GM12865 (cell line): Measurements from ENCODE around the gene KIAA0753.

Source experiments
- DNase-seq: peaks from one replicate; pipeline ENCODE4 v3.0.0; 2010; ENCODE audit warnings: low read depth
- H3K4me3 ChIP-seq: 2 replicates; pipeline ENCODE4 v1.5.1; 2011; ENCODE audit warnings: mild to moderate bottlenecking, low read depth, low read length, control low read depth
- TF ChIP-seq, protein P1 (sequence below): IDR thresholded peaks from 2 replicates; pipeline ENCODE4 v1.5.1; 2011; ENCODE audit warnings: low read length, control low read depth, low read depth, inconsistent platforms; ENCODE audit not compliant: insufficient read depth; ENCODE audit errors: missing control alignments

Gene KIAA0753

DNA sequence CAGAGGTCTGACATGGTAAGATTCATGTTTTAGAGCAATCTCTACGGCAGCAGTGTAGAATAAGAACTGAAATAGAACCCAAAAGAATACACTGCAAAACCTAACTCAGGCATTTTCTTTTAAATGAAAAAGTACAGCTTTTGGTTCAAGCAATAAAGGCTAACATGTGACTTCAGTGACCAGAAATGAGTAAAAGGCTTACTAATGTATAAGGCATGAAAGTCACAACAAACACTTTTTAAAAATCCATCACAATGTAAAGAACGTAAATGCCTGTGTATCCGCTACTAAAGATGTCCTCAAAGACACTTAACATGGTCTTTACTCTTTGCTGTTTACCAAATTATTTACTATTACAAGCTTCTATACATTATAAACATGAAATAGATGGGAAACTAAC is 16.6 kb downstream of the KIAA0753 start:
- TF ChIP-seq, protein P1, sequence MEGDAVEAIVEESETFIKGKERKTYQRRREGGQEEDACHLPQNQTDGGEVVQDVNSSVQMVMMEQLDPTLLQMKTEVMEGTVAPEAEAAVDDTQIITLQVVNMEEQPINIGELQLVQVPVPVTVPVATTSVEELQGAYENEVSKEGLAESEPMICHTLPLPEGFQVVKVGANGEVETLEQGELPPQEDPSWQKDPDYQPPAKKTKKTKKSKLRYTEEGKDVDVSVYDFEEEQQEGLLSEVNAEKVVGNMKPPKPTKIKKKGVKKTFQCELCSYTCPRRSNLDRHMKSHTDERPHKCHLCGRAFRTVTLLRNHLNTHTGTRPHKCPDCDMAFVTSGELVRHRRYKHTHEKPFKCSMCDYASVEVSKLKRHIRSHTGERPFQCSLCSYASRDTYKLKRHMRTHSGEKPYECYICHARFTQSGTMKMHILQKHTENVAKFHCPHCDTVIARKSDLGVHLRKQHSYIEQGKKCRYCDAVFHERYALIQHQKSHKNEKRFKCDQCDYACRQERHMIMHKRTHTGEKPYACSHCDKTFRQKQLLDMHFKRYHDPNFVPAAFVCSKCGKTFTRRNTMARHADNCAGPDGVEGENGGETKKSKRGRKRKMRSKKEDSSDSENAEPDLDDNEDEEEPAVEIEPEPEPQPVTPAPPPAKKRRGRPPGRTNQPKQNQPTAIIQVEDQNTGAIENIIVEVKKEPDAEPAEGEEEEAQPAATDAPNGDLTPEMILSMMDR: no peak
- H3K4me3 ChIP-seq: no peak overlapping the region
- no peak for DNase-seq

DNA sequence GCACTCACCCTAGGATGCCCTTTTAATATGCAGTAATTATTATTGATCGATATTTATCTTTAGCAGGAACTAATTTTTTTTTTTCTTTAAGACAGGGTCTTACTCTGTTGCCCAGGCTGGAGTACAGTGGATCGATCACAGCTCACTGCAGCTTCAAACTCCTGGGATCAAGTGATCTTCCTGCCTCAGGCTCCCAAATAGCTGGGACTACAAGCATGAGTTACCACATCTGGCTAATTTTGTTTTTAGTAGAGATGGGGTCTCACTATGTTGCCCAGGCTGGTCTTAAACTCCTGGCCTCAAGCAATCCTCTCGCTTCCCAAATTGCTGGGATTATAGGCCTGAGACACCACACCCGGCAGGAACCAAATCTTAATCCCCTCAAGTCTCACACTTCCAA is 29.3 kb downstream of the KIAA0753 start:
- no peak for DNase-seq
- TF ChIP-seq, protein P1: no peak
- H3K4me3 ChIP-seq: no peak overlapping the region

DNA sequence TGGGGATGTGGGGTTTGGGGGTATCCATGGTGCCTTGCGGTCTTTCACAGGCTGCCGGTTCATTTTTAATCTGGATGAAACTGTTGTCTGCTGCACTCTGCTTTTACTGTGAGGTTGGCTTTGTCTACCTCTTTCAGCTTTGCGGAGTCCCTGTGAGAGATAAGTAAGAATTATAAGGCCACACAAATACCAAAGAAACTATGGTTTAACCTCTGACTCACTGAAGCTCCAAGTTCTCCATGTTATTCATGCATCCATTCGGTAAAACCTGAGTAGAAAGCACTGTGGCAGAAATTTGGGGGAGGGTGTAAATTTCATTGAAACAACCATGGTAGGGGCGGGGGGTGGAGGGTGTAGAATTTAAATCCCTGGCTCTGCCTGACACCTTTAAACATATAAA is 30.5 kb downstream of the KIAA0753 start:
- DNase-seq: no peak
- H3K4me3 ChIP-seq: no peak overlapping the region
- TF ChIP-seq, protein P1: no peak

DNA sequence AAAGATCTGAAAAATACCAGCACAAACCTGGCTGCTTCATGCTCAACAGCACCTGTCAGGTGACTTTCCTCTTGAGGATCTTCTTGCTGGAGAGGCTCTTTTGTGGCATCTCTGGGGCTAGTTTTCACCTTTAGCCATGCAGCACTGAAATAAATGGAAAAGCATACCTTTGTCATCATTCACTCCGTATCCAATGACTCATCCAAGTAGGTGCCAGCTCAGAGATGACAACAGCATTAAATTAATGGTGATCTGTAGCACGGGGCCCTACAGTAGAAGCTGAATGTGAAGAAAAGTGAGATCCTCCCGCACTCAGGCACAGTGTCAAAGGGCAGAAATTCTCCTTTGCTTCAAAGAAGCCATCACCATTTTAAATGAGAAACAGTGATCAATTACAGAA is 32.2 kb downstream of the KIAA0753 start:
- H3K4me3 ChIP-seq: no peak overlapping the region
- no peak for DNase-seq
- TF ChIP-seq, protein P1: no peak

DNA sequence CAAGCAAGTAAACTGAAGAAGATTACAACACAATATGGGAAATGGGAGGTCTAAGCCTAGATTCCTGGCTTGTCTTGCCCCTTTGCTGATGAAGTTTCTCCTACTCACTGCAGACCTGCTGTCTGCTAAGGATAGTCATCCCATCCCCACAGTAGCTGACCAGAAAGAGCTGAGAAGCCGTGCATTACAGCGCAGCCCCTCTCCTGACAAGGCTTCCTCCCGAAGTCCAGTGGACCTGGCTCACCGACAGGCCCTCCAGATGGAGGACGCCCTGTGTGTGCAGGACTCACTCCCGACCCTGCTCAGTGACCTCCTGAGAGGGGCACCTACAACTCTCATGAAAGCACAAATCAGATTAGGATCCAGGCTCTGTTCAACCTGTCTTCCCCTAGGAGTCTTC is 35.4 kb downstream of the KIAA0753 start:
- H3K4me3 ChIP-seq: no peak overlapping the region
- TF ChIP-seq, protein P1: no peak

DNA sequence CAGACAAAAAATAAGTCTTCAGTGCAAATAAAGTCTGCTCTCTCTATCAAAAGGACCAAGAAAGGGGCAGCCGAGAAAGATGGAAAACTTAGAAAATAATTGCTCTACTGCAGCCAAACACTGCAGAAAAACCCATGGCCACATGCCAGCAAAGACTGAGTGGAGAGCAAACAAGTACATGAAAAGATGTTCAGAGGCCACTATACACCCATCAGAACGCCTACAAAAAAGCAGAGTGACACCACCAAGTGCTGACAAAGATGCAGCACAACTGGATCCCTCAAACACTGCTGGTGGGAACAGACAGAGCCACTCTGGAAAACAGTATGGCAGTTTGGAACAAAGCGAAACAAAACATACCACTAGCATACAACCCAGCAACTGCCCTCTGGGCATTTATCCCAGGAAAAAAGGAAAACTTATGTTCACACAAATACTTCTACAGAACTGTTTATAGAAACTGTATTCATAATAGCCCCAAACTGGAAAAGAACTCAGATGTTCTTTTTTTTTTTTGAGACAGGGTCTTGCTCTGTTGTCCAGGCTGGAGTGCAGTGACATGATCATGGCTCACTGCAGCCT is 36.7 kb downstream of the KIAA0753 start:
- no peak overlapping the region for H3K4me3 ChIP-seq
- no peak for DNase-seq
- TF ChIP-seq, protein P1: no peak

More for the DNA sequence above, 35.4 kb downstream of the KIAA0753 start:
- no peak for DNase-seq

DNA sequence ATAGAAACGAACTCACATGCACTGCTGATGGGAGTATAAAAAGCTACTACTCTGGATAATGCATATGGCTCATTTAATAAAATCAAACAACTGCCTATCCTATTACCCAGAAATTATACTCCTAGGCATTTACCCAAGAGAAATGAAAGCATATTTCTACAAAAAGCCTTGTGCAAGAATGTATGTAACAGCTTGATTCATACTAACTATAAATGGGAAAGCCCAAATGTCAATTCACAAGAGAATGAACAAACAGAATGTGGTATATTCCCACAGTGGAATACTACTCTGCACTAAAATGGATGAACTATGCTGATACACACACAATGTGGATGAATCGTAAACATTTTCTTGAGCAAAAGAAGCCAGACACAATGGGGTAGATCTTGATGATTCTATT is 38.4 kb downstream of the KIAA0753 start:
- TF ChIP-seq, protein P1: no peak
- H3K4me3 ChIP-seq: no peak overlapping the region
- no peak for DNase-seq
